Stimulated activated CD8-positive, alpha-beta memory T cell treated with anti-CD3 and anti-CD28 coated beads, Interleukin-4, amount 100 ng/mL, for 4 hours (primary cell): ENCODE measurements around the gene GAGE12J.
"Not testable (repeated sequence)": the region's sequence is repeated elsewhere in the genome, so short reads cannot be mapped to it uniquely, and the experiment has no call there.

Source experiments
- DNase-seq, 2 donors: peaks; one replicate each; pipeline ENCODE4 v3.0.0-alpha.2; 2020; ENCODE audit warnings: low read depth in 2 of 2, low spot score in 1 of 2

Gene GAGE12J, protein sequence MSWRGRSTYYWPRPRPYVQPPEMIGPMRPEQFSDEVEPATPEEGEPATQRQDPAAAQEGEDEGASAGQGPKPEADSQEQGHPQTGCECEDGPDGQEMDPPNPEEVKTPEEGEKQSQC

DNA sequence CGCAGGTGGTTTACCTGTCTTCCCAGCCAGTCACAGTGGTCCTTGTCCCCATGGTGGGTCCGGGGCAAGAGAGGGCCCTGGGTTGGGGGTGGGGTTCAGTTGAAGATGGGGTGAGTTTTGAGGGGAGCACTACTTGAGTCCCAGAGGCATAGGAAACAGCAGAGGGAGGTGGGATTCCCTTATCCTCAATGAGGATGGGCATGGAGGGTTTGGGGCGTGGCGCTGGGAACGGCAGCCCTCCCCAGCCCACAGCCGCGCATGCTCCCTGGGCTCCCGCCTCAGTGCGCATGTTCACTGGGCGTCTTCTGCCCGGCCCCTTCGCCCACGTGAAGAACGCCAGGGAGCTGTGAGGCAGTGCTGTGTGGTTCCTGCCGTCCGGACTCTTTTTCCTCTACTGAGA is at the start of gene GAGE12J:
Gene GAGE12J (plus strand): TSS at position 301 of the 400 bp plus-strand sequence. CDS start 1,157 bp downstream, outside the sequence.
- not testable (repeated sequence) for DNase-seq

DNA sequence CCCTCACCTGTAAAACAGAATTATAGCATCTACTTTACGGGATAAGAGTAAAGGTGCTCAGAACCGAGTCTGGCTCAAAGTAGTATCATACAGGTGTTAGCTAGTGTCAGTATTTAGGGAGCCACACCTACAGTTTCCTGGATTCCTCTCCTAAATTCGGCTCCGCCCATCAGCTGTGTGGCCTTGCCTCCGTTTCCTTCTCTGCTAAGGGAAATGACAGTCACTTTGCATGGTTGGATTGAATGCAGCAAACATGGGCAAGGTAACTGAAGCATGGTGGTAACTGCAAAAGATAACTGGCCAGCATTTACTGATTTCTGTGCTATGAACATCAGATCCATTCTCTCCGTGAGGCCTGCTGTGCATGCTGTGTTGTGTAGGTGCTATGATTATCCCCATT is 49.4 kb upstream of the GAGE12J start:
- DNase-seq: no peak

DNA sequence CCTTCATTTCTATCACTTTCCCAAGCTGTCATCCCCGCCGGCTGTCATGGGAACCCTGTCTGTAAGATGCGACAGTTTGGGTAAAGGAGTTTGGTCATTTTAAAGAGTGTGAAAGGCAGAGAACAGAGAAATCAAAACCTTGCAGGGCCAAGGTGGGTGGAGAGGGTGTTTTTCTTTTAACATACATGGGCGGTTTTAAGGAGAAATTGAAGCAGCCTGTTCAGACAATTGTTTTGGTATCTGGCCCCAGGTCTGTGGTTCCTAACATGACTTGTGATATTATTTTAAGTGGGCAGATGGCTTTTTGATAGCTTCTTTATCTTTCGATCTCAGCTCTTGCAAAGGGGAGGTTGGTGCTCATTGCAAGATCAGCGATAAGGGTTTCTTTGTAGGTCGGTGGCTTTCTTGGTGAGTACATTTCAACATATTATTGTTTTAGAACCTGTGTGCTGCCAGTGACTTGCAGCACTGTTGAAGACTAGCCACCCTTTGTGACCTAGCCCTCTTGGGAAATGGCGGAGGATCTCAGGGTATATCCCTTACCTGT is 48.6 kb upstream of the GAGE12J start:
- no peak for DNase-seq

DNA sequence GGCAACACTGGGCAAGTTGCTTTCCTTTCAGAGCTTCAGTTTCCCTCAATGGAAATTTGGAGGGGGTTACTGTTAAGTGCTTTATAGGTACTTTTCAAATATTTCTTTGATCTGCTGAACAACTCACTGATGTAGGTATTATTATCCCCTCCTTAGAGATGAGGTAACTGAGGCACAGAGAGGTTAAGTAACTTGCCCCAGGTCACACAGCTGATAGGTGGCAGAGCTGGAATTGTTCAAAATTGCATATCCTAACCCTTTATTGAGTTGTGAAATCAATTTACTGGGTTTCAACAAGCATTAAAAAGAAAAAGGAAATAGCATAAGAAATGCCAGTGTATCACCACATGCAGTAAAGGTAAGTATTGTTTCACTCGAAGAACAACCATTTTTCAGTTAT is 45.6 kb upstream of the GAGE12J start:
- no peak for DNase-seq

DNA sequence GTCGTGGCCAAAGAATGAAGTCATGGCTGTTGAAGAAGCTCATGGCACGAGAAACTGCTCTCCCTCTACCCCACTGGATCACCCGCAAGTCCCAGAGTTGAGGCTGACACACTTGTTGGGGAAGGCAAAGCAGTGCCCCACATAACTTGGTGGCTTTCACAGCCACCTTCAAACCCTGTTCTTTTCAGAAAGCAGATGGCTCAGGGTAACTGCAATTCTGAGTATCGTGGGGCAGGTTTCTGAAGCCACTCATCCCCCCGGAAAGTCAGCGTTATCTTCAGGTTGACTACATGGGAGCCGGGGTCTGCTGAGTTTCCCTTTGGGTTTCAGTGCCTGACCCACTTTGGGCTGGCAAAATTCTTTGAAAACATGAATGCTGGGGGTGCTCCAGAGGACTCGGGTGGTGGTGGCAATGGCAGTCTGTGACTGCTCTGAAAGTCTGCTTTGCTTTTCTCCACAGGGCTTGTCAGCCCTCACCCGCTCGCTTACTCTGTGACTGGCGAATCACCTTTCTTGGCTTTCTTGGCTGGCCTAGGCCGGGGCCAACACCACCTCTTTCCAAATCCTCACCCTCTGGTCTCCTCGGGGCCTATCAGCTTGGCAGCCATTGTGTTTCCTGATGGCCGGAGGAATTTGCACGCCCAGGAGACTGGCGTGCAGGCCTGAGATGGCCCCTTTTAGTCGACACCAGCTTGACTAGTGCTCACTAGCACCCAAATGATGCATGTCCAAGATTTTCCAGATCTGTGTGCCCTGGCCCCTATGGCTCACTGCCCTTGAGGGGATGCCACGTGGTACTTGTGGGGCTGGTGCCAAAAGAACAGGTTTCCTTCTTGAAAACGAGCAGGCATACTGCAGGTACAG is 44.9 kb upstream of the GAGE12J start:
- DNase-seq: no peak

DNA sequence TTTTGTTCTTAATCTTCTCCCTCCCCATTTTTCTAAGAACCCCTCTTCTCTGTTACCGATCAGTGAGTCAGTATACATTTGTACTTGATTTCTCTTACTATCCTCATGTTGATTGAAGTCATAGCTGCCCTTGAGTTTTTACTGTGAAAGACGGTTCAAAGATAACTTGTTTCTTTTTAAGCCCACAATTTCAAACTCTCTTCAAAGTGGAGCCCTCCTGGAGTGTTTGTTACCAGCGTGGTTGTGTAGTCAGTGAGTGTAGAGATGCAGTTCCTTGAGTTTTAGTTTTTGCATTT is 44.4 kb upstream of the GAGE12J start:
- no peak for DNase-seq

DNA sequence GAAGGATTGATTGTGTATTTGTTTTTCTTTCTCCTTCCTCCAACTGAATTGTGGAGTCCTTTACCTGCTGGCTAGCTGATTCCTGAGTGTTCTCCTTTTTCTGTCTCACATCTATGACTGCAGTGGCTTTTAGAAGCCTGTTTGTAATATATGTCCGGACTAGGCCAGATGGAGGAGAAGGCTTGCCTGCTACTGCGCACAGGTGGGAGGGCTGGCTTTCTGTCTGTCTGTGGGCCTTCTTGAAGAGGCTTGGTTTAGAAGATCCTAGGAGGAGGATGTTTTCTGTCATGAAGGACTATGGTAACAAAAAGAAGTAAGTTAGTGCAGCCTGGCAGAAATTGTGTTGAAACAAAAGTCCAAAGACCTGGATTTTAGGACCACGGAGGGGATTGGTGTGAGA is 43.8 kb upstream of the GAGE12J start:
- DNase-seq: no peak

DNA sequence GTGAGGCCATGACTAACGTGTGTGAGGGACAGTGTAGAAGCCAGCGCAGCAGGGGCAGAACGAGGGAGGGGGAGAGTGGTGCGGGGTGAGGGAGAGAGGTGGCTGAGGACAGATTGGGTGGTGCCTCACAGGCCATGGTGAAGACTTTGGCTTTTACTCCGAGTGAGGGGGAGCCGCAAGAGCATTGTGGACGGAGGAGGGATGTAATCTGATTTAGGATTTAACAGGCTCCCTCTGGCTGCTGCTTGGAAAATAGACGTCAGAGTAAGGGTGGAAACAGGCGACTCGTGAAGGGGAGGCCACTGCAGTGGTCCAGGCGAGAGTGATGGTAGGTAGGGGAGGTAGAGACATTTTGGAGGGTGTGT is 39.2 kb upstream of the GAGE12J start:
- DNase-seq: no peak

DNA sequence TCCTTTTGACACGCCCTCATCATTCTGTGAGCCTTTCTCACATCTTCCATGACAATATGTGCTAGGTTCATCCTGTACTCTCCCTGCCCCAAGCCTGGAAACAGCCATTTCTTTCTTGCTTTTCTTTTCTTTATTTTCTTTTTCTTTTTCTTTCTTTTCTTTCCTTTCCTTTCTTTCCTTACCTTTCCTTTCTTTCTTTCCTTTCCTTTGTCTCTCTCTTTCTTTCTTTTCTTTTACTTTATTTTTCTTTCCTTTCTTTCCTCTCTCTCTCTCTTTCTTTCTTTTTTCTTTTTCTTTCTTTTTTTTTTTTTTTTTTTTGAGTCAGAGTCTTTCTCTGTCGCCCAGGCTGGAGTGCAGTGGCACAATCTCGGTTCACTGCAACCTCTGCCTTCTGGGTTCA is 37.6 kb upstream of the GAGE12J start:
- no peak for DNase-seq

DNA sequence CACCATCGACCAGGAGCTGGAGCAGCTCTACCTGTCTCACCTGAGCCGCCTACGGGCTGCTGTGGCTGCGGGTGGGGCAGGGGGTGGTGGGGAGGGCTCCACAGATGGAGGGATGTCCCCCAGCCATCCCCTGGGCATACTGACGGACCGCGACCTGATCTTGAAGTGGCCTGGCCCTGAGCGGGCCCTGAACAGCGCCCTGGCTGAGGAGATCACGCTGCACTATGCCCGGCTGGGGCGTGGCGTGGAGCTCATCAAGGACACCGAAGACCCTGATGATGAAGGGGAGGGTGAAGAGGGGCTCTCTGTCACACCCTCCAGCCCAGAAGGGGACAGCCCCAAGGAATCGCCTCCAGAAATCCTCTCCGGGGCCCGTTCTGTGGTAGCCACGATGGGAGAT is 35.7 kb upstream of the GAGE12J start:
- DNase-seq: no peak

DNA sequence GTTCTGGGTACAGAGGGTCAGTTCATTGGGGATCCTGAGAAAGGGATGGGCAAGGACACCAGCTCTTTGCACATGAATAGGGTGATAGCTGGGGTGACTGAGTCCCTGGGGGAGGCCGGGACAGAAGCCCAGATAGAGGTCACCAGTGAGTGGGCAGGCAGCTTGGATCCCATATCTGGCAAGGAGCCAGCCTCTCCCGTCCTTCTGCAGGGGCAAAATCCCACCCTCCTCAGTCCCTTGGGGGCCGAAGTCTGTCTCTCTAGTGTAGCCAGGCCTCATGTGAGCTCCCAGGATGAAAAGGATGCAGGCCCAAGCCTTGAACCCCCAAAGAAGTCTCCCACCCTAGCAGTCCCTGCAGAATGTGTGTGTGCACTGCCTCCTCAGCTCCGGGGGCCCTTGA is 35.3 kb upstream of the GAGE12J start:
- no peak for DNase-seq

DNA sequence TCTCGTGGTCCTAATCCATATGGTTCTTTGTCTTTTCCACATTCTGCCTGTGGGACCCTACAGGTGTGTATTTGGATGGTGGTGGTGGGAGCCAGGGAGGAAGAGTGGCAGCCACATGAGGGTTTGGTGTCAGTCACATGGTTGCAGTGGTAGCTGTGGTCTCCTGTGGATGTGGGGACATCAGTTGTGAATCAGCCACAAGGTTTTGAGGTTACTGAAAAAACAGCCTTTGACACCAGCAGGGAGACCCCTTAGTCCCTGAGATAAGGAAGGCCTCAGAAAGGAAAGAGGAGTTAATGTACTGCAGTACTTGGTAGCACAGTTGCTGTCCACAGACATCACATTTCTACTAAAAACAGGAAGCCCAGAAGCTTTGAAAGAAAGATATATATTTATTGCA is 34.2 kb upstream of the GAGE12J start:
- DNase-seq: no peak

DNA sequence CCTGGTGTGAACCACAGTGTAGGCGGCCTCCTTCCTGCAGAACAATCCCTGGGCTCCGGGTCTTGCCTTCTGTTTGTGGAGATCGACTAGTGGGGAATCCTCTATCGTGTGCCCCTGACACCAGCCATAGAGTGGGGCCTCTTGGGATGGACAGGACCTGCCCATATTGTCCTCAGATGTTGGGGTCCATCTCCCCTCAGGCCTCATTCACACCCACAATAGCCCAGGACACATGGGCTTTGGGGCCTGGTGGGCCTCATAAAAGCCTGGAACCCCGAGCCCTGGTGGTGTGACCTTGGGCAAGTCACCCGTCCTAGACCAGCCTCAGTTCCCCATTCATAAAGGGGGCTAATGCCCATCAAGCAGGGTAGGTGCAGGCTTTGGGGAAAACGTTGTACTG is 31.6 kb upstream of the GAGE12J start:
- no peak for DNase-seq

DNA sequence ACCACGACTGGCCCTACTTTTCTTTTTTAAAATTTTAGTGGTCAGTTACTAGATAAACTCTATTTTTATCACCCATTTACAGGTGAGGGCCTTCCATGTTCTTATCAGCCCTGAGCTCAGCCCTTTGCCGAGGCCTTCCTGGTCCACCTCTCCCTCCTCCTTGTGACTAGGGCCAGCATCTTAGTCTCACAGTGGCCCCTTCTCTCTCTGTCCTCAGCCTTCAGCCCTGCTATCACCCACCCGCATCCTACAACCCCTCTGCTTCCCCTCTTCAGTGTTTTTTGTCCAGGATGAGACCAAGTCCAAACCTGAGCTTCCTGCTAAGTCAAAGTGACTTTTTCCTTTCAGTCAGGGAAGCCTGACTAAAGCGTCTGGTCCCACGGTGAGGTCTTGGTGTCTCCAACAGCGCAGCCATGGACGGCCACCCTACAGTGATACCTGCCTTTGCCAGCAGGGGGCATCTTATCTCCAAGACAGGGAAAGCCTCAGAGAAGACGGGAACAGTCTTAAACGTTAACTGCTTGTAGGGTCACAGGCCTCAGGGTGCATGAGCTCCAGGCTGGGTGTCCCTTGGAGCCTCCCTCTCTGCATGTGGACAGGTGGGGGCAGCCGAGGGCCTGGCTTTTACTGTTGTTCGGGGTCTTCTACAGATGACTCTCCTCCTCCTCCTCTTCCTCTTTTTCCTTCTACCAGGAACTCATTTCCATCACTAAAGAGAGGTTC is 30.1 kb upstream of the GAGE12J start:
- DNase-seq: peak in 1 of 2 donors; percentile 41

DNA sequence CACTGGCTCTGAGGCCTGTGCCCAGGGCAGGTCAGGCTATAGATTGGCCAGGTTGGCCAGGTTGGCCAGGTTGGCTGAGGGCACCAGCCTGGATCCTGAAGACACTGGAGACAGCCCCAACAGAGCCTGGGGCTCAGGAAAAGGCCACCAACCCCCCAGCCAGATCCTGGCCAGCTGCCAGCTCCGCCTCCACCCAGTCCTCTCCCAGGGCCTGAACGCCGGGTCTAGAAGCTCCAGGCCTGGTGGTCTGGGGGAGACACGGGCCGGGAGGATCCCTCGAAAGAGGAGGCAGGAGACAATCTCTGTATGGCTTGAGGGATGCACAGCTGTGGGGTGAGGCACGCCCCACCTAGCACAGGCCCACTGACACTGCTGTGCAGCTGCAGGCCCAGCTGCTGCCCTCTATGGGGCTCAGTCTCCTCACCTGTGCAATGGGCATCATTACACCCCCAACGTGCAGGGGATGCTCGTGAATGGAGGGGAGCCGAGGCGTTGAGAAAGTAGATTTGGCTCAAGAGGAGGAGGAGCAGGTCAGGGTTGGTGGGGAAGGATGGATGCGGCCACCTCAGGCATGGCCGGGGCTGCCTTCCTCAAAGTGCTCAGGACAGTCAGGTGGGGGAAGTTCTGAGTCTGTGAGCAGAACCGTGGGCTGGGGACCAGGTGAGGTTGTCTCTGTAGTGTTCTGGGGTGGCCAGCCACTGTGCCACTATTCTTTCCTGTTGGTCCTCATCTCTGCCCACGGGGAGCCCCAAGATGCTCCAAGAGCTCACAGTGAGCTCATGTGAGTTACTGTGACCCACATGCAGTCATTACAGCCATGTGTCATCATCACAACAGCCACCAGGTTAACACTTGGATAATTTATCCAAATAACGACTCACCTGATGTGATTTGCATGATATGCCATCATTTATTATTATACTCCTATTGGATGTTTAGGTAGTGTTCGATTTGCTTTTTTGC is 29.2 kb upstream of the GAGE12J start:
- DNase-seq: no peak

DNA sequence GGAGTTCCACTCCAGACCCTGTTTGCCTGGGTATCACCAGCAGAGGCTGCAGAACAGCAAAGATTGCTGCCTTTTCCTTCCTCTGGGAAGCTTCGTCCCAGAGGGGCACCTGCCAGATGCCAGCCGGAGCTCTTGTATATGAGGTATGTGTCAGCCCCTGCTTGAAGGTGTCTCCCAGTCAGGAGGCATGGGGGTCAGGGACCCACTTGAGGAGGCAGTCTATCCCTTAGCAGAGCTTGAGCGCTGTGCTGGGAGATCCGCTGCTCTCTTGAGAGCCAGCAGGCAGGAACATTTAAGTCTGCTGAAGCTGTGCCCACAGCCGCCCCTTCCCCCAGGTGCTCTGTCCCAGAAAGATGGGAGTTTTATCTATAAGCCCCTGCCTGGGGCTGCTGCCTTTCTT is 22.5 kb upstream of the GAGE12J start:
- DNase-seq: not testable (repeated sequence)

DNA sequence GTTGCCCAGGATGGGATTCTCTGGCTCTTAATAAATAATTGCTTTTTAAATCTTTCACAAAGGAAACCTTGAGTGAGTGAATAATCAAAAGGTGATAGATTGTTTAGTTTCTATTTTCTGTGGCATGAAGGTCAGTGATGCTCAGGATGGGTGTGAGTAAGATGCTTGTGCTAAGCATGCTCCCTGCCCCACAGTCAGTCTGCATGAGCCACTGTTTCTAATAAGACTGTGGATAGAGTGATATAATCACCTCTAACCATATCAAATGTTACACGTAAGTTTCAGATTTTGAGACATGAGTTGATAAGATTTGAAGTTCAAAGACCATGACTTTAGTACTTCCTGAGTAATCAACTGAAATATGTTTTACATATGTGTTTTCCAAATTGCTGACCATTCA is 21.1 kb upstream of the GAGE12J start:
- DNase-seq: no peak

DNA sequence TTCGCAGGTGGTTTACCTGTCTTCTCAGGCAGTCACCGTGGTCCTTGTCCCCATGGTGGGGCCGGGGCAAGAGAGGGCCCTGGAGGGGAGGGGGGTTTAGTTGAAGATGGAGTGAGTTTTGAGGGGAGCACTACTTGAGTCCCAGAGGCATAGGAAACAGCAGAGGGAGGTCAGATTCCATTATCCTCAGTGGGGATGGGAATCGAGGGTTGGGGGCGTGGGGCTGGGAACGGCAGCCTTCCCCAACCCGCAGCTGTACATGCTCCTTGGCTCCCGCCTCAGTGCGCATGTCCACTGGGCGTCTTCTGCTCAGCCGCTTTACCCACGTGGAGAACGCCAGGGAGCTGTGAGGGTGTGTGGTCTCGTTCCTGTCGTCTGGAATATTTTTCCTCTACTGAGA is 18.5 kb upstream of the GAGE12J start, which contains the start of gene GAGE10:
Gene GAGE10 (plus strand): TSS at position 301 of the 400 bp plus-strand sequence. CDS start 1,214 bp downstream, outside the sequence.
- no peak for DNase-seq

DNA sequence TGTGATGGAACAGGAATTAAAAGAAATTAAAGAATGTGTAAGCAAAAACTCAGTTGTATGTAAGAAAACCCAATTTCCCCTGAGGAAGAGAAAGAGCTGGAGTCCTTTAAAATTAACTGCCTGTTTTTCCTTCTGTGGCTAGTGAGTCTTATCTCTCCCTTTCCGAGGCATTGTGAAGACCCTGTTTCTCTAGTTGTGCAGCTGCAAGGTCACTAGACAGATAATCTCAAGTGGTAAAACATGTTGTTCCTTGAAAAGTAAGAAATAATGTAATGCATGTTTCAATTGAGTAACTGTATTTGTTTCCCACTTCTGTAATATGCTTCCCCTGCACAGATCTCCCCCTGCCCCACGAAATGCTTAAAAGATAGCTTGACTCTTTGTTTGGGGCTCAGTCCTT is 14.1 kb upstream of the GAGE12J start:
- DNase-seq: not testable (repeated sequence)

DNA sequence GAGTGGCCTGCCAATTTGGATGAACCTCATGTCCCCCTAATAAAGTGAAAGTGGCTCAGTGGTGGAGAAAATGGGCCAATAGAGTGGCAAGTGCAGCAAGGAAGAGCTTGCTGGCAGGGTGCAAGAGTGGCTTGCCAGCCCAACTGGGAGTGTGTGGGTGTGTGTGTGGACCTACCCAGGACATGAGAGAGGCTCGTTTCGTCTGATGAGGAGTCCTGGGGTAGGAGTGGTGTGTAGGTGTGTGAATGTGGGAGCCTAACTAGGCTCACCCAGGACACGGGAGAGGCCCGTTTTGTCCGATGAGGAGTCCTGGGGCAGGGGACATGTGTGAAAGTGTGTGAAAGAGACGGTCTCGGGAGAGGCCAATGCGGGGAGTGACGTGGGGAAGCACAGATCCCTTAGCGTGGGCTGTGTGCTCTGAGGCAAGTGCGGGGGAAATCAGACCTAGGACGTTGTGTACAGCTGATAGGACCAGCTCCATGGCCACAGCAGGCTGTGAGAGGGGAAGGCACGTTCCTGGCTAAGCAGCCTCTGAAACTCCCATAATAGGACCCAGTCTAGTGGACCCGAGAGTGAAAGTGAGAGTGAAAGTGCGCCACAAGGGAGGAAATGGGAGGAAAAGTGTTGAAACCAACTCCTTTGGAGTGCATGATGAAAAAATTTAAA is 13.1 kb upstream of the GAGE12J start:
- no peak for DNase-seq
